ENCODE measurements around the gene KRTAP5-6.

DNA sequence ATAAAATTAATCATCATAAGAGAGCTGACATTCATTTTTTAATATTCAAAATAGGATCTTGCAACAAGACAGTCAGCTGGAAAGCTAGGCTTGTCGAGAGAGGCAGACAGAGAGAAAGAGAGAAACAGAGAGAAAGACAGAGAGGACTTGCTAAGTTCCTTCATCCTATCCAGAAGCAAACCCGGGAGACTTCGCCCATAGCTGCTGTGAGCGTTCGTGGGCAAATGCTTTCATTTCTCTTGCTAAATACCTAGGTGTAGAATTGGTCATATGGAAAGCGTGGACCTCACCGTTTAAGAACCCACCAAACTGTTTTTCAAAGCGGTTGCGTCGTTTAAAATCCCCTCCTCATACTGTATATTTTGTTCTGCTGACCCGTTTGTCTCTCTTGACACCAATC is 25.3 kb upstream of the KRTAP5-6 start:
- no peak for TF ChIP-seq CTCF (conservative IDR thresholded peaks at IDR 0.05 in 1 of 2, IDR thresholded peaks at IDR 0.05 in 1 of 2; ENCODE audit: extremely low read depth in 1 of 2, insufficient read depth in 1 of 2, low read depth in 1 of 2, low read length in 2 of 2)
- no peak for TF ChIP-seq EZH2 (IDR thresholded peaks at IDR 0.05; ENCODE audit: borderline replicate concordance, low read length)
